B cell (primary cell): ENCODE measurements around the gene CUBN. TPM values are rescaled to one million over a fixed set of nuclear protein-coding genes. Genes with fewer than 3 reads are reported as not detected.

Experiments
- ATAC-seq: fragments of 200-7000 bp; cut with Tn5 transposase; one replicate; pipeline ENCODE4 v1.10.0; 2021; ENCODE audit warnings: low read depth, mild to moderate bottlenecking, moderate number of reproducible peaks, moderate library complexity
- CTCF ChIA-PET: fragments of 350-600 bp; sonication (Branson Sonifier 250); formaldehyde crosslinking; loops from one replicate; lab custom pipeline; 2021; ENCODE audit warnings: antibody characterized with exemption, inconsistent platforms; lab: Charles Lee
- POLR2A ChIA-PET: fragments of 350-600 bp; sonication (Branson Sonifier 250); formaldehyde crosslinking; loops from one replicate; lab custom pipeline; 2021; ENCODE audit warnings: antibody characterized with exemption; lab: Charles Lee
- DNase-seq: peaks from one replicate; pipeline ENCODE4 v3.0.0; 2013
- H2AFZ ChIP-seq: 2 replicates; pipeline ENCODE4 v1.6.1; 2012; ENCODE audit warnings: mild to moderate bottlenecking, low read depth, low read length; ENCODE audit not compliant: insufficient read depth, poor library complexity, severe bottlenecking
- H3K27ac ChIP-seq, 2 donors: 1 replicate in 1 of 2; 2 replicates in 1 of 2; pipeline ENCODE4 v1.5.1; 2012 to 2013; ENCODE audit warnings: low read length in 2 of 2, mild to moderate bottlenecking in 2 of 2, moderate library complexity in 1 of 2
- H3K27me3 ChIP-seq, 4 experiments: fragments of 200-600 bp in 1 of 4; sonication (generic) in 1 of 4; replicated peaks in 1 of 4; 1 replicate in 2 of 4; 2 replicates in 2 of 4; pipeline versions ENCODE4 v1.6.1 to v1.7.0; 2013 to 2016; ENCODE audit warnings: low read length in 3 of 4, mild to moderate bottlenecking in 2 of 4, mixed read lengths in 1 of 4, moderate library complexity in 1 of 4; ENCODE audit not compliant: insufficient read depth in 4 of 4, control insufficient read depth in 3 of 4; ENCODE audit errors: control extremely low read depth in 1 of 4
- H3K36me3 ChIP-seq, 2 experiments: replicated peaks in 1 of 2; 1 replicate in 1 of 2; 2 replicates in 1 of 2; pipeline versions ENCODE4 v1.6.1 to v1.7.1; 2013; ENCODE audit warnings: low read length in 1 of 2; ENCODE audit not compliant: insufficient read depth in 2 of 2, control insufficient read depth in 1 of 2; ENCODE audit errors: control extremely low read depth in 1 of 2, extremely low read depth in 1 of 2
- H3K4me1 ChIP-seq, 2 donors: fragments of 200-600 bp in 1 of 2; sonication (generic) in 1 of 2; 1 replicate in 1 of 2; 2 replicates in 1 of 2; pipeline versions ENCODE4 v1.5.1 to v1.6.1; 2013 to 2017; ENCODE audit warnings: low read length in 2 of 2; ENCODE audit not compliant: control insufficient read depth in 2 of 2, insufficient read depth in 2 of 2
- H3K4me2 ChIP-seq: replicated peaks from 2 replicates; pipeline ENCODE3; 2012; ENCODE audit warnings: mild to moderate bottlenecking, low read depth, low read length; ENCODE audit not compliant: poor library complexity, severe bottlenecking
- H3K4me3 ChIP-seq, 5 experiments: fragments of 200-600 bp in 1 of 5; sonication (generic) in 1 of 5; 1 replicate in 3 of 5; 2 replicates in 2 of 5; pipeline versions ENCODE4 v1.5.1 to v1.7.0; 2011 to 2016; ENCODE audit warnings: low read length in 4 of 5, mild to moderate bottlenecking in 4 of 5, low read depth in 2 of 5, control low read depth in 1 of 5, moderate library complexity in 1 of 5; ENCODE audit not compliant: insufficient read depth in 1 of 5; ENCODE audit errors: control extremely low read depth in 1 of 5, extremely low read depth in 1 of 5
- H3K79me2 ChIP-seq: fragments of 200-600 bp; sonication (generic); one replicate; pipeline ENCODE4 v1.6.0; 2016; ENCODE audit warnings: low read length; ENCODE audit not compliant: control insufficient read depth, insufficient read depth
- H3K9ac ChIP-seq: fragments of 200-600 bp; sonication (generic); 2 replicates; pipeline ENCODE4 v1.6.1; 2017; ENCODE audit warnings: mild to moderate bottlenecking, low read length, moderate library complexity
- H3K9me3 ChIP-seq, 3 donors: one replicate each; pipeline versions ENCODE4 v1.6.1 to v1.7.1; 2013; ENCODE audit warnings: low read length in 2 of 3; ENCODE audit not compliant: control insufficient read depth in 2 of 3, insufficient read depth in 1 of 3; ENCODE audit errors: control extremely low read depth in 1 of 3
- H4K20me1 ChIP-seq: 2 replicates; pipeline ENCODE4 v1.6.0; 2012; ENCODE audit warnings: mild to moderate bottlenecking, low read length; ENCODE audit not compliant: insufficient read depth, control insufficient read depth, poor library complexity, severe bottlenecking
- H3K27ac Mint-ChIP-seq: one replicate; pipeline ENCODE4 v1.8.0; 2021; ENCODE audit warnings: mixed read lengths
- H3K27me3 Mint-ChIP-seq: one replicate; pipeline ENCODE4 v1.8.0; 2021; ENCODE audit warnings: mixed read lengths
- H3K4me1 Mint-ChIP-seq: one replicate; pipeline ENCODE4 v1.8.0; 2021; ENCODE audit warnings: mixed read lengths
- H3K4me3 Mint-ChIP-seq: one replicate; pipeline ENCODE4 v1.8.0; 2021; ENCODE audit warnings: mixed read lengths
- H3K9me3 Mint-ChIP-seq: one replicate; pipeline ENCODE4 v1.8.0; 2022; ENCODE audit warnings: mixed read lengths; ENCODE audit not compliant: insufficient read depth
- CTCF ChIP-seq: fragments of 200-600 bp; IDR thresholded peaks from one replicate; pipeline ENCODE4 v1.8.0; 2022; ENCODE audit warnings: antibody characterized with exemption, mild to moderate bottlenecking
- EZH2 ChIP-seq: IDR thresholded peaks from 2 replicates; pipeline ENCODE4 v1.6.1; 2012; ENCODE audit warnings: borderline replicate concordance, low read depth, mild to moderate bottlenecking, moderate library complexity, low read length; ENCODE audit not compliant: insufficient read depth, poor library complexity, severe bottlenecking
- WGBS: methylation state at CpG from one replicate; pipeline ENCODE4 v1.1.5; 2013; ENCODE audit warnings: missing lambda C conversion rate; ENCODE audit not compliant: insufficient coverage; 5-methylcytosine and 5-hydroxymethylcytosine counted together
- intact Hi-C: fragments of 100-400 bp; cut with micrococcal nuclease; formaldehyde crosslinking; loops from one replicate; pipeline ENCODE4 v1.10.0; 2022
- polyA plus RNA-seq: library from polyadenylated mRNA; depleted of rRNA; stranded (reverse); fragments of >200 nt; gene quantifications from 2 replicates; pipeline ENCODE4 v1.2.3, GENCODE V29; 2012
- total RNA-seq, 2 donors: library from RNA; stranded (reverse); fragments of 120-200 nt in 1 of 2; gene quantifications; 1 replicate in 1 of 2; 2 replicates in 1 of 2; pipeline versions ENCODE4 v1.2.3 to v1.2.4, GENCODE V29; 2013 to 2022

Gene CUBN
- total and polyA plus RNA-seq, 2 donors (not counting 1 experiment from before 2014, with no cell fraction given): 4.2 to 5.7 TPM

GRCh38 chr10:17143055-17143690 is 13.6 kb upstream of the CUBN start:
- WGBS: no CpG with 5 or more reads among the region's 3 CpGs
- Mint-ChIP-seq H3K9me3 (peaks cover 5% of the 10 kb centered on the region), H3K27ac (no peak overlapping the region), H3K4me1 (no peaks in the 10 kb centered on the region), H3K4me3 (no peak overlapping the region), H3K27me3 (no peaks in the 10 kb centered on the region)
- Histone ChIP-seq H3K4me1 (no peaks in the 10 kb centered on the region), H3K27ac (no peak overlapping the region), H3K4me2 (no peak overlapping the region), H3K9me3 (peaks cover 0 to 5% (median 1%) of the 10 kb centered on the region in 3 donors), H4K20me1 (no peaks in the 10 kb centered on the region), H3K4me3 (no peak overlapping the region), H3K9ac (no peak overlapping the region), H3K36me3 (no peaks in the 10 kb centered on the region), H3K27me3 (no peaks in the 10 kb centered on the region), H2AFZ (no peak overlapping the region), H3K79me2 (no peaks in the 10 kb centered on the region)
- no peak for DNase-seq
- ATAC-seq: no peak
- ChIA-PET CTCF (no interaction called here), POLR2A (no interaction called here)
- intact Hi-C loops: no loop called here
- TF ChIP-seq CTCF (no peak), EZH2 (no peak)

- TF ChIP-seq EZH2: no peak
- no peak for TF ChIP-seq CTCF
- peaks cover 0 to 5% (median 1%) of the 10 kb centered on the region in 3 donors for H3K9me3 ChIP-seq
- peaks cover 5% of the 10 kb centered on the region for H3K9me3 Mint-ChIP-seq
- no peak overlapping the region for H3K4me2 ChIP-seq
- no peaks in the 10 kb centered on the region for H3K4me1 ChIP-seq
- H2AFZ ChIP-seq: no peak overlapping the region
- POLR2A ChIA-PET: no interaction called here
- no peak overlapping the region for H3K4me3 ChIP-seq
- intact Hi-C loops: no loop called here
- DNase-seq: no peak
- H3K27me3 Mint-ChIP-seq: no peaks in the 10 kb centered on the region
- no peaks in the 10 kb centered on the region for H3K4me1 Mint-ChIP-seq
- H3K36me3 ChIP-seq: no peaks in the 10 kb centered on the region
- WGBS: no CpG with 5 or more reads among the region's 1 CpG
- H3K9ac ChIP-seq: no peak overlapping the region
- no peaks in the 10 kb centered on the region for H4K20me1 ChIP-seq
- no peak overlapping the region for H3K27ac Mint-ChIP-seq
- ATAC-seq: no peak
- CTCF ChIA-PET: no interaction called here
- no peak overlapping the region for H3K27ac ChIP-seq
- H3K4me3 Mint-ChIP-seq: no peak overlapping the region
- H3K79me2 ChIP-seq: no peaks in the 10 kb centered on the region
- H3K27me3 ChIP-seq: no peaks in the 10 kb centered on the region
These were observed 12.1 kb upstream of the CUBN start for GRCh38 chr10:17141504-17142229.
